GM19328 (cell line): ENCODE measurements around the gene NLRP9.

Experiments
- ATAC-seq: cut with Tn5 transposase; IDR thresholded peaks from one replicate; pipeline ENCODE4 v1.9.1; 2021; ENCODE audit warnings: mild to moderate bottlenecking, moderate library complexity; ENCODE audit not compliant: unreplicated experiment

NLRP9 gene

GRCh38 chr19:55674841-55675660, 63.2 kb downstream of the NLRP9 start, which contains the start of gene EPN1:
TSS of gene EPN1 (plus strand) at chr19:55675226. CDS start at chr19:55678628, 3,402 bp downstream.
- ATAC-seq: peak; percentile 70

- ATAC-seq: no peak
Measured at GRCh38 chr19:55674459-55674840, 63.8 kb downstream of the NLRP9 start.

- no peak for ATAC-seq
Measured at GRCh38 chr19:55673889-55674288, 64.3 kb downstream of the NLRP9 start.

- ATAC-seq: no peak
Measured at GRCh38 chr19:55673465-55673864, 64.7 kb downstream of the NLRP9 start.

- ATAC-seq: no peak
Measured at GRCh38 chr19:55672418-55672817, 65.8 kb downstream of the NLRP9 start.

- no peak for ATAC-seq
Measured at GRCh38 chr19:55671054-55671378, 67.2 kb downstream of the NLRP9 start.

- ATAC-seq: no peak
Measured at GRCh38 chr19:55670280-55671053, 67.7 kb downstream of the NLRP9 start.

GRCh38 chr19:55669418-55670279, 68.6 kb downstream of the NLRP9 start:
- no peak for ATAC-seq

GRCh38 chr19:55668603-55669348, 69.4 kb downstream of the NLRP9 start:
- ATAC-seq: no peak

- ATAC-seq: no peak
Measured at GRCh38 chr19:55667958-55668357, 70.2 kb downstream of the NLRP9 start.

- no peak for ATAC-seq
Measured at GRCh38 chr19:55667511-55667910, 70.7 kb downstream of the NLRP9 start.

GRCh38 chr19:55667006-55667381, 71.2 kb downstream of the NLRP9 start:
- ATAC-seq: no peak

- no peak for ATAC-seq
Measured at GRCh38 chr19:55666343-55667005, 71.7 kb downstream of the NLRP9 start.

GRCh38 chr19:55663846-55664536, 74.2 kb downstream of the NLRP9 start:
- no peak for ATAC-seq

GRCh38 chr19:55661826-55662225, 76.4 kb downstream of the NLRP9 start:
- no peak for ATAC-seq

GRCh38 chr19:55660991-55661390, 77.2 kb downstream of the NLRP9 start:
- ATAC-seq: no peak

- ATAC-seq: no peak
Measured at GRCh38 chr19:55660404-55660803, 77.8 kb downstream of the NLRP9 start.

- no peak for ATAC-seq
Measured at GRCh38 chr19:55659822-55660221, 78.4 kb downstream of the NLRP9 start.

- no peak for ATAC-seq
Measured at GRCh38 chr19:55658846-55659459, 79.2 kb downstream of the NLRP9 start.
